Vagina (tissue), 2 donors: ENCODE measurements around the gene THRA. TPM values are rescaled to one million over a fixed set of nuclear protein-coding genes. Genes with fewer than 3 reads are reported as not detected.

ENCODE experiments used
- DNase-seq, 2 donors: peaks; one replicate each; pipeline ENCODE4 v3.0.0-alpha.2; 2017; ENCODE audit errors: extremely low spot score in 2 of 2
- H3K27ac ChIP-seq: fragments of 200-600 bp; sonication (generic); one replicate; pipeline ENCODE4 v1.5.1; 2019
- H3K27me3 ChIP-seq: fragments of 200-600 bp; sonication (generic); one replicate; pipeline ENCODE4 v1.5.1; 2019
- H3K36me3 ChIP-seq, 2 donors: fragments of 200-600 bp; sonication (generic); one replicate each; pipeline ENCODE4 v1.5.1; 2017 to 2019
- H3K4me1 ChIP-seq: fragments of 200-600 bp; sonication (generic); one replicate; pipeline ENCODE4 v1.5.1; 2019
- H3K4me3 ChIP-seq, 2 donors: fragments of 200-600 bp; sonication (generic); 1 replicate in 1 of 2; 2 replicates in 1 of 2; pipeline ENCODE4 v1.5.1; 2016 to 2019
- H3K9me3 ChIP-seq: fragments of 200-600 bp; sonication (generic); one replicate; pipeline ENCODE4 v1.5.1; 2019
- CTCF ChIP-seq, 3 experiments: fragments of 450-650 bp in 2 of 3; fragments of 200-600 bp in 1 of 3; sonication (generic) in 1 of 3; IDR thresholded peaks; one replicate each; pipeline ENCODE4 v1.5.1; 2017 to 2019; ENCODE audit warnings: antibody characterized with exemption in 3 of 3, mild to moderate bottlenecking in 2 of 3, moderate library complexity in 2 of 3
- POLR2A ChIP-seq, 2 donors: fragments of 450-650 bp; IDR thresholded peaks; one replicate each; pipeline ENCODE4 v1.6.1; 2017; ENCODE audit warnings: antibody characterized with exemption in 2 of 2, mild to moderate bottlenecking in 2 of 2, moderate library complexity in 2 of 2
- POLR2AphosphoS5 ChIP-seq, 2 donors: sonication (generic); formaldehyde crosslinking; IDR thresholded peaks; one replicate each; pipeline ENCODE4 v1.9.0; 2017; ENCODE audit warnings: antibody characterized with exemption in 2 of 2, mild to moderate bottlenecking in 2 of 2, low read depth in 1 of 2; ENCODE audit not compliant: insufficient read depth in 1 of 2
- intact Hi-C: fragments of 100-400 bp; cut with DNase I; formaldehyde crosslinking; loops from one replicate; pipeline ENCODE4 v1.15.1; 2023
- total RNA-seq: library from RNA; depleted of rRNA; stranded (reverse); fragments of >200 nt; gene quantifications from one replicate; pipeline ENCODE4 v1.2.3, GENCODE V29; 2016

Gene THRA
- total RNA-seq, 1 donor from 2014 or later = 40.3 TPM

GRCh38 chr17:40034426-40035161 is 28.2 kb upstream of the THRA start:
- H3K4me1 ChIP-seq = peaks cover 10% of the 10 kb centered on the region

GRCh38 chr17:40035162-40035559 is 27.6 kb upstream of the THRA start:
- H3K36me3 ChIP-seq = peaks cover 0 to 50% of the 10 kb centered on the region in 2 donors
- intact Hi-C loops = no loop called here
- H3K27me3 ChIP-seq = no peaks in the 10 kb centered on the region
- H3K4me3 ChIP-seq = no peak overlapping the region
- H3K27ac ChIP-seq = no peak overlapping the region
- H3K4me1 ChIP-seq = peaks cover 10% of the 10 kb centered on the region
- H3K9me3 ChIP-seq = no peaks in the 10 kb centered on the region
- TF ChIP-seq POLR2AphosphoS5 (IDR thresholded peaks at IDR 0.05; ENCODE audit: insufficient read depth in 1 of 2, low read depth in 1 of 2) (no peak), CTCF (IDR thresholded peaks at IDR 0.05) (peak in 1 of 3 experiments; percentile 24), POLR2A (IDR thresholded peaks at IDR 0.05) (no peak)
- DNase-seq = no peak

More at GRCh38 chr17:40034426-40035161, 28.2 kb upstream of the THRA start:
- intact Hi-C loops = no loop called here
- no peak for DNase-seq
- Histone ChIP-seq H3K9me3 (no peaks in the 10 kb centered on the region), H3K4me3 (no peak overlapping the region), H3K27me3 (no peaks in the 10 kb centered on the region), H3K27ac (no peak overlapping the region), H3K36me3 (peaks cover 0 to 55% of the 10 kb centered on the region in 2 donors)
- TF ChIP-seq POLR2AphosphoS5 (IDR thresholded peaks at IDR 0.05; ENCODE audit: insufficient read depth in 1 of 2, low read depth in 1 of 2) = no peak
- TF ChIP-seq CTCF (IDR thresholded peaks at IDR 0.05) = no peak
- TF ChIP-seq POLR2A (IDR thresholded peaks at IDR 0.05) = no peak

- H3K9me3 ChIP-seq = no peaks in the 10 kb centered on the region
- peak overlapping the region; percentile 79 for H3K27ac ChIP-seq
- H3K4me3 ChIP-seq = peak overlapping the region in 1 of 2 donors; percentile 7
- intact Hi-C loops = no loop called here
- H3K36me3 ChIP-seq = peaks cover 0 to 17% of the 10 kb centered on the region in 2 donors
- no peaks in the 10 kb centered on the region for H3K27me3 ChIP-seq
- no peak for DNase-seq
- TF ChIP-seq POLR2A (IDR thresholded peaks at IDR 0.05) (no peak), CTCF (IDR thresholded peaks at IDR 0.05) (peak in 2 of 3 experiments; percentile 70), POLR2AphosphoS5 (IDR thresholded peaks at IDR 0.05; ENCODE audit: insufficient read depth in 1 of 2, low read depth in 1 of 2) (peak in 1 of 2 donors; percentile 82)
- peaks cover 10% of the 10 kb centered on the region for H3K4me1 ChIP-seq
Measured at GRCh38 chr17:40038882-40039513, 23.8 kb upstream of the THRA start.

GRCh38 chr17:40041196-40041595 is 21.6 kb upstream of the THRA start:
- no peaks in the 10 kb centered on the region for H3K9me3 ChIP-seq
- no peak overlapping the region for H3K27ac ChIP-seq
- no peaks in the 10 kb centered on the region for H3K27me3 ChIP-seq
- H3K36me3 ChIP-seq = no peaks in the 10 kb centered on the region
- H3K4me3 ChIP-seq = no peak overlapping the region
- TF ChIP-seq POLR2A (IDR thresholded peaks at IDR 0.05) (no peak), CTCF (IDR thresholded peaks at IDR 0.05) (no peak), POLR2AphosphoS5 (IDR thresholded peaks at IDR 0.05; ENCODE audit: insufficient read depth in 1 of 2, low read depth in 1 of 2) (no peak)
- H3K4me1 ChIP-seq = peaks cover 10% of the 10 kb centered on the region
- no peak for DNase-seq
- intact Hi-C loops = no loop called here
